ENCODE data around the gene NEGR1. TPM values are rescaled to one million over a fixed set of nuclear protein-coding genes. Genes with fewer than 3 reads are reported as not detected.

Gene NEGR1
- total RNA-seq, 1 experiment from 2014 or later, result 0.05 TPM

DNA sequence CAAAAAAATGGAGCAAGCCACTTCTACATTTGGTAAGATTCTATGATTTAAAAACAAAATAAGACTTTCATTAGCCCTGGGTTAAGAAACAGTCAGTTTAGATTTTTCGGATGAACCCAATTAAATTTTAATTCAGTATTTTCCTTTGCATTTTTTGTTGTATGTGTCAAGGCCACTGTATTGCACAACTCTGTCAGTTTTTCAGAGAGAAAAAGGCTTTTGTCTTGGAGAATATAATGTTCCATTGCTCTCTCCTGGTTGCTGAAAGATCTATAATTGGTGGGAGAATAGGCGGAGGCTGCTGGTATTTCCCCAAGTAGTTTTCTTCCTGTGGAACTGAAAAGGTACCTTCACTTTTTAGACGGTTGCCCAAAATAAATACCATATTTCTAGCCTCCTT, 84.6 kb downstream of the NEGR1 start:
- Histone ChIP-seq H3K79me2 (ENCODE audit: insufficient read depth, low read length) (no peaks in the 10 kb centered on the region), H3K27ac (ENCODE audit: low read depth, low read length) (no peak overlapping the region), H2AFZ (ENCODE audit: low read depth, low read length, poor library complexity, severe bottlenecking) (no peak overlapping the region), H4K20me1 (ENCODE audit: insufficient read depth) (no peaks in the 10 kb centered on the region), H3K4me2 (ENCODE audit: low read length) (no peak overlapping the region), H3K9ac (ENCODE audit: low read length) (no peak overlapping the region), H3K9me3 (ENCODE audit: control insufficient read depth in 1 of 2, insufficient read depth in 1 of 2, low read depth in 1 of 2, low read length in 2 of 2) (peaks cover 15 to 26% of the 10 kb centered on the region in 2 experiments; a peak in 2 of 4 replicates), H3K9me2 (ENCODE audit: insufficient read depth) (no peaks in the 10 kb centered on the region), H3K4me1 (ENCODE audit: control insufficient read depth in 1 of 2, insufficient read depth in 2 of 2, low read length in 2 of 2) (no peaks in the 10 kb centered on the region), H3K36me3 (ENCODE audit: control insufficient read depth in 1 of 2, insufficient read depth in 2 of 2, low read length in 2 of 2) (no peaks in the 10 kb centered on the region), H3K27me3 (ENCODE audit: insufficient read depth, low read length) (no peaks in the 10 kb centered on the region), H3K4me3 (replicated peaks in 1 of 2; ENCODE audit: low read depth in 1 of 2, low read length in 2 of 2) (no peak overlapping the region)
- TF ChIP-seq, protein P1, sequence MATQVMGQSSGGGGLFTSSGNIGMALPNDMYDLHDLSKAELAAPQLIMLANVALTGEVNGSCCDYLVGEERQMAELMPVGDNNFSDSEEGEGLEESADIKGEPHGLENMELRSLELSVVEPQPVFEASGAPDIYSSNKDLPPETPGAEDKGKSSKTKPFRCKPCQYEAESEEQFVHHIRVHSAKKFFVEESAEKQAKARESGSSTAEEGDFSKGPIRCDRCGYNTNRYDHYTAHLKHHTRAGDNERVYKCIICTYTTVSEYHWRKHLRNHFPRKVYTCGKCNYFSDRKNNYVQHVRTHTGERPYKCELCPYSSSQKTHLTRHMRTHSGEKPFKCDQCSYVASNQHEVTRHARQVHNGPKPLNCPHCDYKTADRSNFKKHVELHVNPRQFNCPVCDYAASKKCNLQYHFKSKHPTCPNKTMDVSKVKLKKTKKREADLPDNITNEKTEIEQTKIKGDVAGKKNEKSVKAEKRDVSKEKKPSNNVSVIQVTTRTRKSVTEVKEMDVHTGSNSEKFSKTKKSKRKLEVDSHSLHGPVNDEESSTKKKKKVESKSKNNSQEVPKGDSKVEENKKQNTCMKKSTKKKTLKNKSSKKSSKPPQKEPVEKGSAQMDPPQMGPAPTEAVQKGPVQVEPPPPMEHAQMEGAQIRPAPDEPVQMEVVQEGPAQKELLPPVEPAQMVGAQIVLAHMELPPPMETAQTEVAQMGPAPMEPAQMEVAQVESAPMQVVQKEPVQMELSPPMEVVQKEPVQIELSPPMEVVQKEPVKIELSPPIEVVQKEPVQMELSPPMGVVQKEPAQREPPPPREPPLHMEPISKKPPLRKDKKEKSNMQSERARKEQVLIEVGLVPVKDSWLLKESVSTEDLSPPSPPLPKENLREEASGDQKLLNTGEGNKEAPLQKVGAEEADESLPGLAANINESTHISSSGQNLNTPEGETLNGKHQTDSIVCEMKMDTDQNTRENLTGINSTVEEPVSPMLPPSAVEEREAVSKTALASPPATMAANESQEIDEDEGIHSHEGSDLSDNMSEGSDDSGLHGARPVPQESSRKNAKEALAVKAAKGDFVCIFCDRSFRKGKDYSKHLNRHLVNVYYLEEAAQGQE (IDR thresholded peaks at IDR 0.05; ENCODE audit: low read depth), result no peak
- TF ChIP-seq POLR2A (IDR thresholded peaks at IDR 0.05; ENCODE audit: borderline replicate concordance, extremely low read depth, insufficient read depth, insufficient read length), result no peak
- TF ChIP-seq TCF7L2 (IDR thresholded peaks at IDR 0.05; ENCODE audit: borderline replicate concordance, extremely low read depth, insufficient read depth, insufficient read length), result no peak
- TF ChIP-seq EZH2 (IDR thresholded peaks at IDR 0.05), result no peak
- no peak for TF ChIP-seq SP1 (IDR thresholded peaks at IDR 0.05; ENCODE audit: low read depth)
- TF ChIP-seq, protein P2, sequence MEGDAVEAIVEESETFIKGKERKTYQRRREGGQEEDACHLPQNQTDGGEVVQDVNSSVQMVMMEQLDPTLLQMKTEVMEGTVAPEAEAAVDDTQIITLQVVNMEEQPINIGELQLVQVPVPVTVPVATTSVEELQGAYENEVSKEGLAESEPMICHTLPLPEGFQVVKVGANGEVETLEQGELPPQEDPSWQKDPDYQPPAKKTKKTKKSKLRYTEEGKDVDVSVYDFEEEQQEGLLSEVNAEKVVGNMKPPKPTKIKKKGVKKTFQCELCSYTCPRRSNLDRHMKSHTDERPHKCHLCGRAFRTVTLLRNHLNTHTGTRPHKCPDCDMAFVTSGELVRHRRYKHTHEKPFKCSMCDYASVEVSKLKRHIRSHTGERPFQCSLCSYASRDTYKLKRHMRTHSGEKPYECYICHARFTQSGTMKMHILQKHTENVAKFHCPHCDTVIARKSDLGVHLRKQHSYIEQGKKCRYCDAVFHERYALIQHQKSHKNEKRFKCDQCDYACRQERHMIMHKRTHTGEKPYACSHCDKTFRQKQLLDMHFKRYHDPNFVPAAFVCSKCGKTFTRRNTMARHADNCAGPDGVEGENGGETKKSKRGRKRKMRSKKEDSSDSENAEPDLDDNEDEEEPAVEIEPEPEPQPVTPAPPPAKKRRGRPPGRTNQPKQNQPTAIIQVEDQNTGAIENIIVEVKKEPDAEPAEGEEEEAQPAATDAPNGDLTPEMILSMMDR (IDR thresholded peaks at IDR 0.05 in 2 of 3, conservative IDR thresholded peaks at IDR 0.05 in 1 of 3; ENCODE audit: borderline replicate concordance in 1 of 3, insufficient read depth in 1 of 3, low read depth in 2 of 3, low read length in 2 of 3), result no peak
- TF ChIP-seq ELF1 (IDR thresholded peaks at IDR 0.05; ENCODE audit: borderline replicate concordance, low read depth), result no peak
- no peak for TF ChIP-seq YY1 (IDR thresholded peaks at IDR 0.05; ENCODE audit: extremely low read depth, insufficient replicate concordance, low read depth, low read length)
- no peak for TF ChIP-seq FOSL1 (IDR thresholded peaks at IDR 0.05; ENCODE audit: low read depth)
- TF ChIP-seq CBX3 (IDR thresholded peaks at IDR 0.05; ENCODE audit: low read depth), result no peak
- no peak for TF ChIP-seq ZFX (IDR thresholded peaks at IDR 0.05)
- TF ChIP-seq, protein P3, sequence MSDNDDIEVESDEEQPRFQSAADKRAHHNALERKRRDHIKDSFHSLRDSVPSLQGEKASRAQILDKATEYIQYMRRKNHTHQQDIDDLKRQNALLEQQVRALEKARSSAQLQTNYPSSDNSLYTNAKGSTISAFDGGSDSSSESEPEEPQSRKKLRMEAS (IDR thresholded peaks at IDR 0.05), result no peak
- TF ChIP-seq JUND (IDR thresholded peaks at IDR 0.05), result no peak
- TF ChIP-seq POLR2AphosphoS5 (IDR thresholded peaks at IDR 0.05; ENCODE audit: low read depth, low read length), result no peak
- TF ChIP-seq, protein P4, sequence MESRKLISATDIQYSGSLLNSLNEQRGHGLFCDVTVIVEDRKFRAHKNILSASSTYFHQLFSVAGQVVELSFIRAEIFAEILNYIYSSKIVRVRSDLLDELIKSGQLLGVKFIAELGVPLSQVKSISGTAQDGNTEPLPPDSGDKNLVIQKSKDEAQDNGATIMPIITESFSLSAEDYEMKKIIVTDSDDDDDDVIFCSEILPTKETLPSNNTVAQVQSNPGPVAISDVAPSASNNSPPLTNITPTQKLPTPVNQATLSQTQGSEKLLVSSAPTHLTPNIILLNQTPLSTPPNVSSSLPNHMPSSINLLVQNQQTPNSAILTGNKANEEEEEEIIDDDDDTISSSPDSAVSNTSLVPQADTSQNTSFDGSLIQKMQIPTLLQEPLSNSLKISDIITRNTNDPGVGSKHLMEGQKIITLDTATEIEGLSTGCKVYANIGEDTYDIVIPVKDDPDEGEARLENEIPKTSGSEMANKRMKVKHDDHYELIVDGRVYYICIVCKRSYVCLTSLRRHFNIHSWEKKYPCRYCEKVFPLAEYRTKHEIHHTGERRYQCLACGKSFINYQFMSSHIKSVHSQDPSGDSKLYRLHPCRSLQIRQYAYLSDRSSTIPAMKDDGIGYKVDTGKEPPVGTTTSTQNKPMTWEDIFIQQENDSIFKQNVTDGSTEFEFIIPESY (IDR thresholded peaks at IDR 0.05; ENCODE audit: extremely low read depth, insufficient replicate concordance, low read length), result no peak
- no peak for TF ChIP-seq SRF (IDR thresholded peaks at IDR 0.05; ENCODE audit: low read depth)
- no peak for TF ChIP-seq SIN3A (IDR thresholded peaks at IDR 0.05; ENCODE audit: low read depth)
- no peak for TF ChIP-seq EZH2phosphoT487 (IDR thresholded peaks at IDR 0.05; ENCODE audit: borderline replicate concordance)
- TF ChIP-seq ZNF274 (IDR thresholded peaks at IDR 0.05; ENCODE audit: low read depth, low read length), result no peak
- no peak for TF ChIP-seq RAD21 (IDR thresholded peaks at IDR 0.05; ENCODE audit: low read depth)
- intact Hi-C loops (cut with micrococcal nuclease), result no loop called here
- no TSS peak for BruUV-seq (replicated peaks)
- ChIA-PET POLR2A (no interaction called here), CTCF (no interaction called here), RAD21 (ENCODE audit: low non-redundant PET in 1 of 2, low total read pairs in 2 of 2, uncharacterized antibody in 2 of 2, unreplicated experiment in 2 of 2) (no interaction called here)
- ATAC-seq, result no peak
- no peak for DNase-seq (ENCODE audit: low read depth, low spot score)
